OCI-LY3 (cell line): ENCODE results near the gene IKBIP.

Source experiments
- H2AFZ ChIP-seq: fragments of 200-600, 300-600 bp; shearing (Covaris generic); 2 replicates; pipeline ENCODE4 v1.6.0; 2014; ENCODE audit warnings: antibody characterized with exemption, low read depth, low read length
- H3K27ac ChIP-seq: fragments of 200-600, 300-600 bp; sonication (generic); 2 replicates; pipeline ENCODE4 v1.5.1; 2014; ENCODE audit warnings: mild to moderate bottlenecking, low read length, moderate library complexity, mixed read lengths
- H3K27me3 ChIP-seq: fragments of 200-600, 300-600 bp; sonication (generic); 2 replicates; pipeline ENCODE4 v1.6.1; 2014; ENCODE audit warnings: low read depth, low read length, mixed read lengths
- H3K36me3 ChIP-seq: fragments of 200-600, 300-600 bp; sonication (generic); replicated peaks from 2 replicates; pipeline ENCODE3; 2014; ENCODE audit warnings: low read depth, low read length, mixed read lengths
- H3K4me1 ChIP-seq: fragments of 300-600, 200-600 bp; sonication (generic); 2 replicates; pipeline ENCODE4 v1.6.1; 2014; ENCODE audit warnings: low read length, mixed read lengths
- H3K4me2 ChIP-seq: fragments of 200-600, 300-600 bp; sonication (generic); 2 replicates; pipeline ENCODE4 v1.6.1; 2014; ENCODE audit warnings: low read length, mixed read lengths
- H3K4me3 ChIP-seq: fragments of 300-600, 200-600 bp; sonication (generic); 2 replicates; pipeline ENCODE4 v1.5.1; 2014; ENCODE audit warnings: antibody characterized with exemption, mild to moderate bottlenecking, low read length, moderate library complexity
- H3K79me2 ChIP-seq: fragments of 300-600, 200-600 bp; shearing (Covaris generic); 2 replicates; pipeline ENCODE4 v1.6.1; 2014; ENCODE audit warnings: mild to moderate bottlenecking, low read length, mixed read lengths
- H3K9ac ChIP-seq: fragments of 300-600, 200-600 bp; shearing (Covaris generic); 2 replicates; pipeline ENCODE4 v1.6.0; 2014; ENCODE audit warnings: mild to moderate bottlenecking, low read length, moderate library complexity
- H3K9me3 ChIP-seq: fragments of 200-600, 300-600 bp; shearing (Covaris generic); 2 replicates; pipeline ENCODE4 v1.6.1; 2014; ENCODE audit warnings: low read length, mixed read lengths; ENCODE audit not compliant: insufficient read depth
- H4K20me1 ChIP-seq: fragments of 200-600, 300-600 bp; sonication (generic); 2 replicates; pipeline ENCODE4 v1.6.1; 2016; ENCODE audit warnings: low read length, mixed read lengths; ENCODE audit not compliant: insufficient read depth
- EZH2phosphoT487 ChIP-seq: fragments of 200-600 bp; shearing (Covaris generic); IDR thresholded peaks from 2 replicates; pipeline ENCODE4 v1.6.1; 2018; ENCODE audit warnings: antibody characterized with exemption, mixed run types, low read depth
- TF ChIP-seq, protein P1 (sequence below): fragments of 200-600, 300-600 bp; sonication (generic); IDR thresholded peaks from 2 replicates; pipeline ENCODE4 v1.5.1; 2014; ENCODE audit warnings: antibody characterized with exemption, low read length, low read depth

The IKBIP gene

DNA sequence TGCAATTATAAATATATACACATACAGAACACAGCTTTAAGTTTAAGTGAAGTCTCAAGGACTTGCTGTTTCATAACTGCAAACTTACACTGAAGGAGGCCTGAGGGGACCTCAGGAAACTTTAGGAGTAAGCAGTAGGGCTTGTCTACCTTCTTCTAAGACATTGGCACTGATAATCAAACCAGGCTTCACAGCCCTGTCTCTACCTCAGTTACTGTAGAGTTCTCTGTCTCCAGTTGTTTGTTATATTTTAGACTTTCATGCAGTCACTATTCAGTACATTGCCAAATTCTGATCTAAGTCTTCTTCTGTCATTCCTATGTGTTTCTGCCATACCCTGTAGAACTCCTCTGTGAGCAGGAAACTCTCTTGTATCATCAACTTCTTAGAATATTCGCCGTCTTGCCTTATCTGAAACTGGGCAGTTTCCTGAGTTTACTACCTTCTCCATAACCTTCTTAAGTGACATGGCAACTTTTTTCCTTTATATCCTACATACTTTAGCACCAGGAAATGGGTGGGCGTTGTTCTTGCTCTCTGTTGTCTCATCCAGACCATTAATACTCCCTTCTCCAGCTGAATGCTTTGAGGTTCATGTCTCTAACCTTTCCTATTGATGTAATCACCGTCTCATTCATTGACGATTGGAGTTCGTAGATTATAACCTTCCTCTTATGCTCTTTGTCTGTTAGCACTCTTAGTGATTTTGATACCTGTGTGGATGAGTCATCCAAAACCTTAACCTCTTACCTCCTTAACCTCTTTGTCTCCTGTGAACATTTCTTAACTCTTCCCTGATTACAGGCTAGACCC, 11.9 kb upstream of the IKBIP start:
- Histone ChIP-seq H3K9me3 (no peaks in the 10 kb centered on the region), H2AFZ (no peak overlapping the region), H3K27me3 (no peaks in the 10 kb centered on the region), H4K20me1 (peaks cover 3% of the 10 kb centered on the region; the same call in 1 of the 2 replicates), H3K4me2 (no peak overlapping the region), H3K27ac (no peak overlapping the region), H3K79me2 (no peaks in the 10 kb centered on the region), H3K4me1 (peaks cover 5% of the 10 kb centered on the region; the same call in 1 of the 2 replicates), H3K4me3 (no peak overlapping the region), H3K36me3 (peaks cover 21% of the 10 kb centered on the region), H3K9ac (no peak overlapping the region)
- TF ChIP-seq EZH2phosphoT487: no peak
- TF ChIP-seq, protein P1, sequence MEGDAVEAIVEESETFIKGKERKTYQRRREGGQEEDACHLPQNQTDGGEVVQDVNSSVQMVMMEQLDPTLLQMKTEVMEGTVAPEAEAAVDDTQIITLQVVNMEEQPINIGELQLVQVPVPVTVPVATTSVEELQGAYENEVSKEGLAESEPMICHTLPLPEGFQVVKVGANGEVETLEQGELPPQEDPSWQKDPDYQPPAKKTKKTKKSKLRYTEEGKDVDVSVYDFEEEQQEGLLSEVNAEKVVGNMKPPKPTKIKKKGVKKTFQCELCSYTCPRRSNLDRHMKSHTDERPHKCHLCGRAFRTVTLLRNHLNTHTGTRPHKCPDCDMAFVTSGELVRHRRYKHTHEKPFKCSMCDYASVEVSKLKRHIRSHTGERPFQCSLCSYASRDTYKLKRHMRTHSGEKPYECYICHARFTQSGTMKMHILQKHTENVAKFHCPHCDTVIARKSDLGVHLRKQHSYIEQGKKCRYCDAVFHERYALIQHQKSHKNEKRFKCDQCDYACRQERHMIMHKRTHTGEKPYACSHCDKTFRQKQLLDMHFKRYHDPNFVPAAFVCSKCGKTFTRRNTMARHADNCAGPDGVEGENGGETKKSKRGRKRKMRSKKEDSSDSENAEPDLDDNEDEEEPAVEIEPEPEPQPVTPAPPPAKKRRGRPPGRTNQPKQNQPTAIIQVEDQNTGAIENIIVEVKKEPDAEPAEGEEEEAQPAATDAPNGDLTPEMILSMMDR: no peak

DNA sequence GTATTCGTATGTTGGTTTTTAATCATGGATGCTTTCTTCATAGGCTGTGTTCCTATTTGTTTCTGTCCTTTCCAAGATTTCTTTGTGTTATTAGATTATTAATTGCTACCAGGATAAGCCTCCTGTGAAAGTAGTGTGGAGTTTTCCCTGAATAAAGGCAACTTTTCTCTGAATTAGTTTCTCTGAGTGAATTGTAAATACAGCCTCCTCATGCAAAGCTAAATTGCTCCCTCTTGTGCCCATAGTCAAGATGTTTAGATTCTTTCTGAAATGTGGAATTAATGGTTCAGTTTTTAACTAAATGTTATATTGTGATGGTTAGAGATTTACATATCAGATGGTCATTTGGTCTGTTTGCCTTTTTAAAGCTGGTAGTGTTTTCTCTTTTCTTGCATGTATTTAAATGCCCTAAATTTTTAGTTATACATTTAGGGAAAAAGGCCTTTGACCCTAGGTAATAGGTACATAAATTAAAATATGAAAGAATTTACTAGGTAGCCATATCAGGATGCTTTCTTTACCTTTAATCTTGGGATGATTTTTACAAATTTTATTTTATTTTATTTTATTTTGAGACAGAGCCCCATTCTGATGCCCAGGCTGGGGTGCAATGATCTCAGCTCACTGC, 9.4 kb upstream of the IKBIP start:
- Histone ChIP-seq H4K20me1 (peaks cover 3% of the 10 kb centered on the region; the same call in 1 of the 2 replicates), H2AFZ (no peak overlapping the region), H3K4me2 (no peak overlapping the region), H3K9me3 (no peaks in the 10 kb centered on the region), H3K36me3 (peaks cover 28% of the 10 kb centered on the region), H3K79me2 (no peaks in the 10 kb centered on the region), H3K27ac (no peak overlapping the region), H3K4me3 (no peak overlapping the region), H3K4me1 (peaks cover 5% of the 10 kb centered on the region; the same call in 1 of the 2 replicates), H3K27me3 (no peaks in the 10 kb centered on the region), H3K9ac (no peak overlapping the region)
- no peak for TF ChIP-seq EZH2phosphoT487
- TF ChIP-seq, protein P1: peak; percentile 68

DNA sequence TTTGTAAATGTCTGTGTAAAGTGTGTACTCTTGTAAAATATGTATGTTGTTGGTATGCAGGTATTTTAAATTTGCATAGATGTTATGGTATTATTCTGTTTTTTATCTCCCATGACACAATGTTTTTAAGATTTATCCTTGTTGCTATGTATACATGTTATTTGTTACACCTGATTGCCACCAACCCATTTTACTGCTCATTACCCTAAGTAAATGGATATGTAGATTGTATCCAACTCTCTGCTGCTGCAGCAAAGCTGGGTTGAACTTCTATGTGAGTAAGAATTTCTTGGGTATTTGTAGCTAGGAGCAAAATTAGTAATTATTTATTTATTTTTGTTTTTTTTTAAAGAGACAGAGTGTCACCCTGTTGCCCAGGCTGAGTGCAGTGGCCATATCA, 6.7 kb upstream of the IKBIP start:
- Histone ChIP-seq H3K4me2 (no peak overlapping the region), H3K36me3 (peaks cover 32% of the 10 kb centered on the region), H3K4me1 (peaks cover 6% of the 10 kb centered on the region), H4K20me1 (peaks cover 4% of the 10 kb centered on the region), H2AFZ (no peak overlapping the region), H3K79me2 (0 out of 2 replicates have a peak, but pooled peaks cover 4% of the 10 kb centered on the region), H3K4me3 (no peak overlapping the region), H3K27ac (no peak overlapping the region), H3K9me3 (no peaks in the 10 kb centered on the region), H3K27me3 (no peaks in the 10 kb centered on the region), H3K9ac (no peak overlapping the region)
- no peak for TF ChIP-seq EZH2phosphoT487
- TF ChIP-seq, protein P1: no peak

DNA sequence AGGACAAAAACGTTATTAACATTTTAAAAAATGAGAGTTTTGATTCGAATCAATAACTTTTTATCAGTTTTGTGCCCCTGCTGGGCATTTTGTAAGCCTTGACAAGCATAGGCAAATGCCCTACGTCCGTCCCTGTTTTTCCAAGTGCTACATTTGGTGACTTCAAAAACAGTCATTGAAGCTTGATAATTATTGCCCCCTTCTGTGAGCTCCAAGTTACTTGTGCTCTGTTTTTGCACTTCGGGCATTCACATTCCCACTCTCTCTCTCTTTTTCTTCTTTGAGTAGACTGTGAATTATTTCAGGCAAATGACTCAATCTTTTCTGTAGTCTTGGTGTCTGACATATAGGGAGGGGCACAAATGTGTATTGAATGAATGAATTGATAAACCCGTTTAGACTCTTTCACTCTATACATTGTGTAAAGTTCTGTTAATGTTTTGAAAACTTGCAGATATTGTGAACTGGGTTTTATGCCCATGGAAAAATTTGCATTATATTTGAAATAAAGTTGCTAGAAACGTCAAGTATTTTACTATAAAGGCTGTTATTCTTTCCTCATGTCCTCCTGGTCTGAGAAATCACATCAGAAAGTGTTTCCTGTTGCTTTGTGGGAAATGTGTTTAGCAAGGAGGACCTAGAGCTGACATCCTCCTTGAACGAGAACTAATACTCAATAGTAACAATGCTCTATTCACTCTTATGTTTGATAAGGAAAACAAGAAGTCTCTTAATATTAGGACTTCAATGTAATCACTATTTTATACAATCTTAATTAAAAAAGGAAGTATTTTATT, 1.9 kb upstream of the IKBIP start:
- H3K36me3 ChIP-seq: peaks cover 34% of the 10 kb centered on the region
- TF ChIP-seq, protein P1: no peak; the same call in 1 of the 2 replicates
- no peak for TF ChIP-seq EZH2phosphoT487
- no peaks in the 10 kb centered on the region for H3K27me3 ChIP-seq
- H3K9me3 ChIP-seq: no peaks in the 10 kb centered on the region
- peaks cover 14% of the 10 kb centered on the region for H3K4me1 ChIP-seq
- H3K79me2 ChIP-seq: peaks cover 44% of the 10 kb centered on the region
- H3K4me2 ChIP-seq: peak overlapping the region; percentile 80
- no peak overlapping the region for H2AFZ ChIP-seq
- no peak overlapping the region for H3K27ac ChIP-seq
- H3K4me3 ChIP-seq: peak overlapping the region; percentile 82
- H3K9ac ChIP-seq: peak overlapping the region; percentile 77
- H4K20me1 ChIP-seq: peaks cover 7% of the 10 kb centered on the region
